Right renal cortex interstitium (tissue), 3 donors: Measurements from ENCODE around the gene ABLIM2. TPM values are rescaled to one million over a fixed set of nuclear protein-coding genes. Genes with fewer than 3 reads are reported as not detected.

Experiments
- DNase-seq, 3 donors: peaks; one replicate each; pipeline ENCODE4 v3.0.0-alpha.2; 2013; ENCODE audit warnings: low read depth in 3 of 3, low spot score in 2 of 3
- polyA plus RNA-seq, 3 donors: library from polyadenylated mRNA; unstranded; fragments of 120-200 nt; gene quantifications; one replicate each; pipeline ENCODE4 v1.2.1, GENCODE V29; 2013; ENCODE audit not compliant: insufficient read length in 3 of 3

ABLIM2 gene
- polyA plus RNA-seq, 3 donors: 6.5 to 7.2 (median 6.9) TPM

DNA sequence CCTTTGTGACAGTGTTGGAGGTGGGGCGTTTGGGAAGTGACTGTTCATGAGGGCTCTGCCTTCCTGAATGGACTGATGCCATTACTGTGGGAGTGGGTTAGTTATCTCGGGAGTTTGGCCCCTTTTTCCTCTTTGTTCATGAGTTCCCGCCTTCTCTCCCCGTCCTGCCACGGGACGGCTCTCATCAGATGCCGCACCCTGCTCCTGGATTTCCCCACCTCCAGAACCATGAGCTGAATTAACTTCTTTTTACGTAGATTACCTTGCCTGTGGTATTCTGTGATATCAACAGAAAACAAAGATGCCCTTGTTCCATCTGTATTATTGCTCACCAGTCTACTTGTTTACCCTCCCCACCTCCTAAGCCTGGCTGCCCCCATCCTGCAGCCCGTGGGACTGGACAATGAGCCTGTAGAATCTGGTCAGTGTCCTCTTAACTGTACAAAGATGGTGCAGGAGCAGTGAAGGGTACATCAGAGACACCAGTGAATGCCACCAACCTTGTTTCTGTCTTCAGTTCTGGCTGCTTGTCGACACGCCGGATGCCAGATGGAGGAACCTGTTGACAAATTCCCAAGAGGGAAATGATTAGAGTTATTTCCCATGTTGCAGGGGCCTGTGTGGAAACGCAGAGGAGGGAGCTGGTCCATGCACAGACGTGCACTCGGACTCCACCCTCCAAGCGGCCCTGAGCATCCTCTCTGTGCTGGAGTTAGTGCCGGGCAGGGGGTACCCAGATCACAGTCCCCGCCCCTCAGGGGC is 104.7 kb downstream of the ABLIM2 start:
- DNase-seq: no peak

DNA sequence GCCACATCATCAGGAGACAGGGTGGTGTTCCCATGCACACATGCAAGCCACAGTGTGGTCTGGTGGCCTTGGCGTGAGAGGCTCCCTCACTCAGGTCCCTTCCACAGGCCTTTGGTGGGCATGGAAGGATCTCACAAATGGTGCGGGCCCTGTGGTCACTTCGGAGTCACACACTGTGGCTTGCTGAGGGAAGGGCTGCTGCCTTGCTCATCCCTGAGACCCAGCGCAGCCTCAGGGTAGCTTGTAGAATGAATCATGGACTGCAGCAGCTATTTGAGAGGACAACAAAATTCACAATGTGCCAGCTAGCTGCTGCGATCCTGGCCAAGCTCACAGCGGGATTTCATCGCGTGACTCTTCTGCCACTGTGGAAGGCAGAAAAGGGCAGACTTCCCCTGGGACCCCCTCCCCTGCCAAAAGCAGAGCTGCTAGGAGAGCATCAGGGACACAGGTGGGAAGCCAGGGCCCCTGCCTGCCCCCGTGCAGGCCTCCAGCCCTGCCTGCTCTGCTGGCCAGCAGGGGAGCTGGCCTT is 106.4 kb downstream of the ABLIM2 start:
- DNase-seq: no peak

- no peak for DNase-seq
Observed at GRCh38 chr4:8051644-8052043, 107.0 kb downstream of the ABLIM2 start.

DNA sequence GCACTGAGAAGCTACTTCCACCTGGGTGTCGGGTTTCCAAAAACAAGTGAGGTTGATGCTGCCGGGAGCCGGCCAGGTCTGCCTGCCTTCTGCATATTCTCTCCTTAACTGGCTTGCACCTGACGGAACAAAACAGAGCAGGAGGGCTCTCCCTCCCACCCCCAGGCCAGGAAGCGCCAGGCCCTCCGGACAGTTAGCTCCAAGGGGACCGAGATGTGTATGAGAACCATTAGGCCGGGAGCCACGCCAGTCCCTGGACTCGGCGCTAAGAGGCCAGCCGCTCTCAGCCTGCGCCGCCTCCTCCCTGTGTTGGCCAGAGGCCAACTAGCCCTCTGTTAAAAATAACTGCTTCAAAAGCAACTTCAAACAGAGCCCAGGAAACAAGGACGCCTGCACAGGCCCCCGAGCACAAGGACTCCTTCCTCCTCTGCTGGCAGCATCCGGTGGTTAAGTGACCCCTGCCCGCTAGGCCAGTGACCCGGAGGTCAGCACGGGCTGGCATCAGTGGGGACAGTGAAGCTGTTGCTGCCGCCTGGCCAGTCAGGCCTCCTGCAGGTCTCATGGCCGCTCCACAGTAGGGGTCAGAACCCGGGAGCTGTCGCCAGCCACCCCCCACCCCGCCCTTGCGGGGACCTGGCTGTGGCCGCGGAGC is 107.9 kb downstream of the ABLIM2 start:
- peak; percentile 64 to 71 (median 67) for DNase-seq

GRCh38 chr4:8050180-8050554 is 108.4 kb downstream of the ABLIM2 start:
- DNase-seq: no peak

DNA sequence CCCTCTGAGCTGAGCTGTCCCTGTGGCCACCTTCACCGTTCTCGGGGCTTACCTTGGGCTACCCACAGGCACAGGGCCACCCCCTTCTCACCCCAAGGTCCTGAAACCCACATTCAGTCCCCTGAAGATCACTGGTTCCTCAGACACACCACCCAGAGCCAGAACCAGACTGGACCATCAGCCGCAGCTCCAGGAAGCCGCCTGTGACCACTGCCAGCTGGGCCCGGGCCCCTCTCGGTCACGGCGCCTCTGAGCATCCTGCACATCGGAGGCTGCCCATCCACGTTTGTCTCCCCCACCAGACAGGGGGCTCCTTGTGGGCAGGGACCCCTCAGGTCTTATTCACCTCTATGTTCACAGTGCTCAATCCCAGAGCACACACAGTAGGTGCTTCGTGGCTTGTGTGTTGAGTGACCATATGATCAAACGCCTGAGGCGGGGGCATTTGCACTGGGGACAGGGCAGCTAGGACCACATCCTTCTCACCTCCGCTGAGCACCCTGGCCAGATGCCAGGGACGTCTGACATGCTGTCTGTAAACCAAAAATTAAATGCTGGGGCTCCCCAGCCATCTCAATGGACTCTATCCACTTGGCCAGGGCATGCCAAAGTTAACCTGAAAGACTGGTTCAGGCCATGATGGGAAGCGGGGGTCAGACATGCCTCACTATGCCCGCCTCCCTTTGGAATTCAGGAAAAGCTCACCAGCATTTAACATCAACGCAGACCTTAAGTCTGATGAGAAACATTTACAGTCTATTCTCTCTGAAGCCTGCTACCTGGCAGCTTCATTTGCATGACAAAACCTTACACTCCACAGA is 109.5 kb downstream of the ABLIM2 start:
- no peak for DNase-seq

DNA sequence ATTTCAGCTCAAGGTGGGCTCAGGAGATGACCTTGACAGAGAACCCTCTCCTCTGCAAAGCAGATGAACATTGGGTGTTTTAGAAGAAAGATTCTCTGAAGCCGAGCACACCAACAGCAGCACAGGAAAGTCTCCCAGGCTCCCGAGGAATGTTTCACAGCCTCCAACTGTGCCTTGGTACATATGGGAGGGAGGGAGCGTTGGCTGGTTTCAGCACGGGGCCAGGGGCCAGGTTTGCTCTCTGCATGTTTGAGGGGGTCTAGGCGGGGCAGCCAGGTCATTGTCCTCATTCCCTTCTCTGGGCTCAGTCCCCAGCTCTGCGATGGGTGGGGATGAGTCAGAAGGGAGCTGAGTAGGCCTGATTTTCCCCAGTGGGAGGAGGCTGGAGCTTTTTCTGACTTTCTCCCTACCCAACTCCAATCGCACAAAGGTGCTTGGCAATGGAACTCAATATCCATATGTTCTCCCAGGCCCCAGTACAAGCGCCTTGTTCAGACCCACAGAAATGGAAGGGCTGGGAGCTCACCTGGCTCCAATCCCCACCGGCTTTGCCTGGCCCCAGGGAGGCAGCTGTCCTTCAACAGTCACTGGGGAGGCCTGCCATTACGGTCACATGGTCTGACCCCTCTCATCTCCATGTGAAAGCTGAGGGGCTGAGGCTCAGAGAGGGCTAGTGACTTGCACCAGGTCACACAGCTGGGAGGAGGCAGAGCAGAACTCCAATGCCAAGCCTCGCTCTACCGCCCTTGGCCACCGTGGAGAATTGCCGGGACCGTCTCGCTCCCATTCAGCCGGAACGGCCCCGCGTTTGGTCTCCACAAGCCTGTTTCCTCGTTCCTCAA is 110.6 kb downstream of the ABLIM2 start:
- DNase-seq: no peak

DNA sequence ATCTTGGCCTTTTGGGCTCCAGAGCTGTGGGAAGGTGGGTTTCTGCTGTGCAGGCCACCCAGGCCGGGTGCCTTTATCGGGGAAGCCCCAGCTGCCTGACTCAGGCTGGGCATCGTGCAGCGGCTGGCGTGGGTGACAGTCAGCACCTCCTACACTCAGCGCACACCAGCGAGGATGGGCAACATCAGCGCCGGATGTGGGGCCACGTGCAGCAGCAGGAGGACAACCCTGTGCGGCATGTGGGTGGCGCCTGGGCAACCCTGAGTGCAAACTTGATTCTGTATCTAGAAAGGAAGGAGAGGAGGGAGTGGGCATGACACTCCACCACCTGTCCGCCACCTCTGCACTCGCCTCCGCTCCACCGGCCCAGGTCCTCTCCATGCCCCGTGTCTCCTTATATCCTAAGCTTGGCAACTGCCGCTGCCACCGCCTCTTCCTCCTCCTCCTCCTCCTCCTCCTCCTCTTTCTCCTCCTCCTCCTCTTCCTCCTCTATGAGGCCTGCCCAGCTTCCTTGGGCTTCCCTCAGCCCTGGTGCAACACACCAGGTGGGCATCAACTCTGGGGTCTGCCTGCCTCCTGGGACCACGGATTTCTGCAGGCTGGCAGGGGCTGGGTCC is 111.6 kb downstream of the ABLIM2 start:
- no peak for DNase-seq

DNA sequence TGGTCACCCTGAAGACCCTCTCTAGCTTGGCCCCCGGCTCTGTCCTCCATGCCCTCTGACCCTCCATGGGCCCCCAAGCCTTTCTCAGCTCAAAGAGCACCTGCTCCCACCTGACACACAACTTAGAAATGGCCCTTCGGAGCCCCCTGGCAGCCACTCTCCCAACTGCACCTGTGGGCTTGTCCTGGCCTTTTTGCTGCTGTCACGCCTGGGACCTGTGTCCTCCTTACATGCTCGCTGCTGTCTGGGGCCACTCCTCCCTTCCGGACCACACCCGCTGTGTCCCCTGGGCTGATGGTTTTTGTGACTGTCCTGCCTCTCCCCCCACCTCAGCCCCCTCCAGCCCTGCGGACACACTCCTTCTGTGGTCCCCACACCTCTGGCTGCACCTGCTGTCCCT is 112.7 kb downstream of the ABLIM2 start:
- DNase-seq: no peak

DNA sequence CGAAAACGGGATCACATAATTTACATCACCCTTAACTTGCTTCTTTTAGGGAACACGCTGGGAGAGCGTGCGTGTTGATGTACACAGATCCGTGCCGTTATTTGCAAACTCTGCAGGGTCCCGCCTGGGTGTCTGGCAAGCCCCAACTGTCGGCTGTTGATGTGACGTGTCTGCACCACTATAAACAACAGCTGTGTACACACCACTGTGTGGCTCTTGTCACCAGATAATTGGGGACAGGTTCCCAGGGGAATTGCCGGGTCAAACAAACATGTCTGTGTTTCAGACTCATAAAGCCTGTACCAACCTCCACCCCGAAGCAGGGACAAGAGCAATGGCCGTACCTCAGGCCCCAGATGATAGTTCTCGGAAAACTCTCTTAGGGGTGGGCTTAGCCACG is 113.9 kb downstream of the ABLIM2 start:
- no peak for DNase-seq

DNA sequence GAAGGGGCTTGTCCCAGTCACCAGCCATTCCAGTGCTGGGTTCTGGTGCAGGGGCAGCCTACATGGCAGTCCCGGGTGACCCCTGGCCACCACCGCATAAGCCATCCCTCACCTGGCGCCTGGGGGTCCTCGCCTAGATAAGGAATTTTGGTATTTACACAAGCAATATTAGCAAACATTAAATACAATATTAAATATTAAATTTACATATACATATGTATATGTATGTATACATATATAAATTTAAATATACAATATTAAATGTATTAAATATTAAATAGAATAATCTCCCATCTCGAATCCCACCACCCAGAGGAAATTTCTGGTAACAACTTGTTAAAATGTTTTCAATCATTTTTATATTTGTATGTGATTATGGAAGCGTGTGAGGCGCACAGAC is 114.4 kb downstream of the ABLIM2 start:
- DNase-seq: no peak

GRCh38 chr4:8043596-8043995 is 115.0 kb downstream of the ABLIM2 start:
- no peak for DNase-seq

GRCh38 chr4:8041868-8042267 is 116.7 kb downstream of the ABLIM2 start:
- no peak for DNase-seq

- DNase-seq: no peak
Observed at GRCh38 chr4:8041172-8041571, 117.4 kb downstream of the ABLIM2 start.

- DNase-seq: no peak
Observed at GRCh38 chr4:8040607-8041006, 118.0 kb downstream of the ABLIM2 start.

GRCh38 chr4:8039853-8040252 is 118.8 kb downstream of the ABLIM2 start:
- no peak for DNase-seq

- DNase-seq: no peak
Observed at GRCh38 chr4:8039290-8039689, 119.3 kb downstream of the ABLIM2 start.

- no peak for DNase-seq
Observed at GRCh38 chr4:8038719-8039251, 119.8 kb downstream of the ABLIM2 start.

GRCh38 chr4:8038083-8038482 is 120.5 kb downstream of the ABLIM2 start:
- no peak for DNase-seq
